NCI-H524 (cell line): ENCODE results near the gene LAD1.

Experiments used
- DNase-seq, 2 experiments: peaks; one replicate each; lab custom pipeline; 2025; lab: John Stamatoyannopoulos, UW

The LAD1 gene

GRCh38 chr1:201363467-201363866 is 35.7 kb downstream of the LAD1 start:
- DNase-seq = no peak

- no peak for DNase-seq
Measured at GRCh38 chr1:201362906-201363305, 36.2 kb downstream of the LAD1 start.

- peak in 1 of 2 experiments; percentile 39 for DNase-seq
Measured at GRCh38 chr1:201361652-201362504, 37.2 kb downstream of the LAD1 start.

GRCh38 chr1:201360901-201361651 is 38.0 kb downstream of the LAD1 start:
- no peak for DNase-seq

- no peak for DNase-seq
Measured at GRCh38 chr1:201360486-201360885, 38.6 kb downstream of the LAD1 start.

GRCh38 chr1:201359873-201360210 is 39.3 kb downstream of the LAD1 start:
- no peak for DNase-seq

- DNase-seq = no peak
Measured at GRCh38 chr1:201359031-201359872, 39.9 kb downstream of the LAD1 start.

GRCh38 chr1:201358596-201358995 is 40.5 kb downstream of the LAD1 start:
- DNase-seq = no peak

- DNase-seq = no peak
Measured at GRCh38 chr1:201357636-201358348, 41.3 kb downstream of the LAD1 start.

- DNase-seq = no peak
Measured at GRCh38 chr1:201357211-201357610, 41.9 kb downstream of the LAD1 start.

GRCh38 chr1:201356701-201357100 is 42.4 kb downstream of the LAD1 start:
- no peak for DNase-seq

- no peak for DNase-seq
Measured at GRCh38 chr1:201356236-201356635, 42.9 kb downstream of the LAD1 start.

GRCh38 chr1:201355471-201355870 is 43.7 kb downstream of the LAD1 start:
- no peak for DNase-seq

GRCh38 chr1:201354901-201355295 is 44.2 kb downstream of the LAD1 start:
- DNase-seq = no peak

GRCh38 chr1:201354151-201354900 is 44.8 kb downstream of the LAD1 start:
- no peak for DNase-seq

- DNase-seq = no peak
Measured at GRCh38 chr1:201353186-201353940, 45.8 kb downstream of the LAD1 start.

GRCh38 chr1:201351617-201352016 is 47.5 kb downstream of the LAD1 start:
- DNase-seq = no peak

- no peak for DNase-seq
Measured at GRCh38 chr1:201350884-201351283, 48.2 kb downstream of the LAD1 start.

- DNase-seq = no peak
Measured at GRCh38 chr1:201350361-201350725, 48.8 kb downstream of the LAD1 start.

- DNase-seq = no peak
Measured at GRCh38 chr1:201349092-201349491, 50.0 kb downstream of the LAD1 start.
